Lung (tissue), 12 donors: ENCODE measurements around the gene ASS1. TPM values are rescaled to one million over a fixed set of nuclear protein-coding genes. Genes with fewer than 3 reads are reported as not detected.

Experiments used
- ATAC-seq: fragments of 200-7000 bp; cut with Tn5 transposase; one replicate; pipeline ENCODE4 v1.9.1; 2020; ENCODE audit warnings: moderate number of reproducible peaks; ENCODE audit not compliant: insufficient read depth, low FRiP score
- DNase-seq, 3 donors: peaks; one replicate each; pipeline ENCODE4 v3.0.0-alpha.2; 2013 to 2017
- H3K27ac ChIP-seq, 2 donors: one replicate each; pipeline ENCODE4 v1.5.1; 2013; ENCODE audit warnings: mild to moderate bottlenecking in 2 of 2, moderate library complexity in 2 of 2, control low read depth in 1 of 2, inconsistent platforms in 1 of 2, low read depth in 1 of 2, low read length in 1 of 2
- H3K27me3 ChIP-seq, 3 donors: one replicate each; pipeline ENCODE4 v1.5.1; 2013; ENCODE audit warnings: low read length in 2 of 3; ENCODE audit not compliant: control insufficient read depth in 3 of 3, insufficient read depth in 3 of 3
- H3K36me3 ChIP-seq, 4 donors: one replicate each; pipeline ENCODE4 v1.5.1; 2013; ENCODE audit warnings: low read length in 4 of 4, mild to moderate bottlenecking in 1 of 4, moderate library complexity in 1 of 4; ENCODE audit not compliant: control insufficient read depth in 4 of 4, insufficient read depth in 4 of 4
- H3K4me1 ChIP-seq, 5 donors: one replicate each; pipeline ENCODE4 v1.5.1; 2013; ENCODE audit warnings: low read length in 5 of 5, mild to moderate bottlenecking in 2 of 5, moderate library complexity in 1 of 5; ENCODE audit not compliant: control insufficient read depth in 5 of 5, insufficient read depth in 5 of 5
- H3K4me3 ChIP-seq: one replicate; pipeline ENCODE4 v1.5.1; 2013; ENCODE audit warnings: mild to moderate bottlenecking, control low read depth, moderate library complexity
- H3K9ac ChIP-seq, 2 donors: one replicate each; pipeline ENCODE4 v1.5.1; 2013; ENCODE audit warnings: low read length in 2 of 2, control low read depth in 1 of 2; ENCODE audit not compliant: insufficient read depth in 1 of 2
- H3K9me3 ChIP-seq, 4 donors: one replicate each; pipeline ENCODE4 v1.5.1; 2013; ENCODE audit warnings: low read length in 3 of 4, mild to moderate bottlenecking in 1 of 4, moderate library complexity in 1 of 4; ENCODE audit not compliant: control insufficient read depth in 4 of 4, insufficient read depth in 3 of 4
- CTCF ChIP-seq: IDR thresholded peaks from 2 replicates; pipeline ENCODE4 v1.5.1; 2012; ENCODE audit warnings: mild to moderate bottlenecking; ENCODE audit errors: control extremely low read depth, extremely low read depth
- WGBS, 2 donors: extraction: QIAGEN DNeasy Blood & Tissue Kit; methylation state at CpG; one replicate each; pipeline ENCODE4 v1.1.7; 2013; 5-methylcytosine and 5-hydroxymethylcytosine counted together
- polyA plus RNA-seq, 2 donors: library from polyadenylated mRNA; stranded (reverse); fragments of 200-250 nt; gene quantifications; one replicate each; pipeline ENCODE4 v1.2.1, GENCODE V29; 2013
- total RNA-seq, 2 donors: library from RNA; depleted of rRNA in 1 of 2; stranded (reverse); fragments of >200 nt in 1 of 2; gene quantifications; one replicate each; pipeline ENCODE4 v1.2.1, GENCODE V29; 2014 to 2021
- donor health status: control.
- donor health status: control.
- donor health status: Bipolar disorder and iron deficiency.
- donor health status: healthy.
- donor health status: DM: yes; HTN: yes; CAD: no.

ASS1 gene
- total and polyA plus RNA-seq, 4 donors: 51.2 to 165 (median 112) TPM

GRCh38 chr9:130461218-130461630 is 16.5 kb downstream of the ASS1 start:
- no peak overlapping the region for H3K9ac ChIP-seq
- H3K4me1 ChIP-seq: peaks cover 0 to 6% (median 0%) of the 10 kb centered on the region in 5 donors
- TF ChIP-seq CTCF: peak; percentile 75
- H3K27me3 ChIP-seq: peaks cover 0 to 1% (median 0%) of the 10 kb centered on the region in 3 donors
- DNase-seq (peak; percentile 55 to 71 (median 56)), ATAC-seq (no peak)
- H3K27ac ChIP-seq: no peak overlapping the region
- no peak overlapping the region for H3K4me3 ChIP-seq
- H3K36me3 ChIP-seq: peaks cover 0 to 13% (median 0%) of the 10 kb centered on the region in 4 donors
- no peaks in the 10 kb centered on the region for H3K9me3 ChIP-seq
- WGBS, 2 donors: 21 to 29% methylated on average over 15 to 22 of the region's 22 CpGs

GRCh38 chr9:130461731-130462130 is 17.0 kb downstream of the ASS1 start:
- no peak for TF ChIP-seq CTCF
- H3K9ac ChIP-seq: no peak overlapping the region
- no peak for ATAC-seq
- H3K27ac ChIP-seq: no peak overlapping the region
- H3K36me3 ChIP-seq: peaks cover 0 to 17% (median 0%) of the 10 kb centered on the region in 4 donors
- DNase-seq: no peak
- WGBS, 2 donors: 75 to 81% methylated on average over 11 of the region's 11 CpGs
- no peaks in the 10 kb centered on the region for H3K9me3 ChIP-seq
- peaks cover 0 to 7% (median 0%) of the 10 kb centered on the region in 5 donors for H3K4me1 ChIP-seq
- H3K27me3 ChIP-seq: peaks cover 0 to 4% (median 3%) of the 10 kb centered on the region in 3 donors
- no peak overlapping the region for H3K4me3 ChIP-seq

- Histone ChIP-seq H3K9ac (no peak overlapping the region), H3K27me3 (peaks cover 0 to 14% (median 6%) of the 10 kb centered on the region in 3 donors), H3K27ac (no peak overlapping the region), H3K36me3 (peaks cover 0 to 21% (median 0%) of the 10 kb centered on the region in 4 donors), H3K4me1 (peaks cover 0 to 16% (median 0%) of the 10 kb centered on the region in 5 donors), H3K9me3 (no peaks in the 10 kb centered on the region), H3K4me3 (no peak overlapping the region)
- DNase-seq (no peak), ATAC-seq (no peak)
- no peak for TF ChIP-seq CTCF
- WGBS, 2 donors: 89 to 92% methylated on average over 27 of the region's 27 CpGs
Observed at GRCh38 chr9:130462685-130463540, 18.2 kb downstream of the ASS1 start.
